HEK293 (cell line): Measurements from ENCODE around the gene EIF3L.

ENCODE experiments used
- BCL11A ChIP-seq: fragments of 450-650 bp; formaldehyde crosslinking; IDR thresholded peaks from 2 replicates; pipeline ENCODE4 v1.5.1; 2016; ENCODE audit warnings: low read depth, missing biosample characterization, missing genetic modification characterization
- GLI4 ChIP-seq: fragments of 450-650 bp; formaldehyde crosslinking; IDR thresholded peaks from 2 replicates; pipeline ENCODE4 v1.5.1; 2016; ENCODE audit warnings: missing biosample characterization, missing genetic modification characterization
- IKZF3 ChIP-seq: fragments of 450-650 bp; IDR thresholded peaks from 2 replicates; pipeline ENCODE4 v1.5.0; 2018; ENCODE audit warnings: missing biosample characterization, mild to moderate bottlenecking, missing genetic modification characterization, moderate library complexity
- KLF10 ChIP-seq: fragments of 450-650 bp; IDR thresholded peaks from 2 replicates; pipeline ENCODE4 v1.5.1; 2018; ENCODE audit warnings: missing biosample characterization, mild to moderate bottlenecking, missing genetic modification characterization
- SALL2 ChIP-seq: fragments of 450-650 bp; formaldehyde crosslinking; IDR thresholded peaks from 2 replicates; pipeline ENCODE4 v1.5.0; 2017; ENCODE audit warnings: missing biosample characterization, mild to moderate bottlenecking, missing genetic modification characterization, borderline replicate concordance
- ZBTB48 ChIP-seq: fragments of 450-650 bp; formaldehyde crosslinking; IDR thresholded peaks from 2 replicates; pipeline ENCODE4 v1.5.1; 2016; ENCODE audit warnings: missing biosample characterization, missing genetic modification characterization
- ZNF138 ChIP-seq: fragments of 450-650 bp; formaldehyde crosslinking; IDR thresholded peaks from 2 replicates; pipeline ENCODE4 v1.5.1; 2016; ENCODE audit warnings: missing biosample characterization, missing genetic modification characterization, borderline replicate concordance
- ZNF175 ChIP-seq: fragments of 450-650 bp; formaldehyde crosslinking; IDR thresholded peaks from 2 replicates; pipeline ENCODE4 v1.5.1; 2016; ENCODE audit warnings: missing biosample characterization, missing genetic modification characterization
- ZNF473 ChIP-seq: fragments of 450-650 bp; formaldehyde crosslinking; IDR thresholded peaks from 2 replicates; pipeline ENCODE4 v1.5.1; 2017; ENCODE audit warnings: missing biosample characterization, missing genetic modification characterization
- ZNF621 ChIP-seq: fragments of 450-650 bp; formaldehyde crosslinking; IDR thresholded peaks from 2 replicates; pipeline ENCODE4 v1.5.1; 2017; ENCODE audit warnings: missing biosample characterization, missing genetic modification characterization
- ZNF624 ChIP-seq: fragments of 450-650 bp; formaldehyde crosslinking; IDR thresholded peaks from 2 replicates; pipeline ENCODE4 v1.5.1; 2017; ENCODE audit warnings: missing biosample characterization, missing genetic modification characterization
- ZNF658 ChIP-seq: fragments of 450-650 bp; formaldehyde crosslinking; IDR thresholded peaks from 2 replicates; pipeline ENCODE4; 2016; ENCODE audit warnings: missing biosample characterization, missing genetic modification characterization
- ZNF768 ChIP-seq: fragments of 450-650 bp; formaldehyde crosslinking; IDR thresholded peaks from 2 replicates; pipeline ENCODE4 v1.5.1; 2018; ENCODE audit warnings: missing biosample characterization, mild to moderate bottlenecking, missing genetic modification characterization
- TF ChIP-seq, protein P1 (sequence below): fragments of 450-650 bp; formaldehyde crosslinking; IDR thresholded peaks from 2 replicates; pipeline ENCODE4 v1.5.1; 2016; ENCODE audit warnings: missing biosample characterization, missing genetic modification characterization, borderline replicate concordance
- TF ChIP-seq, protein P2 (sequence below): fragments of 450-650 bp; formaldehyde crosslinking; IDR thresholded peaks from 2 replicates; pipeline ENCODE4; 2016; ENCODE audit warnings: missing biosample characterization, missing genetic modification characterization
- TF ChIP-seq, protein P3 (sequence below): fragments of 450-650 bp; formaldehyde crosslinking; IDR thresholded peaks from 2 replicates; pipeline ENCODE4 v1.5.1; 2016; ENCODE audit warnings: missing biosample characterization, missing genetic modification characterization
- TF ChIP-seq, protein P4 (sequence below): fragments of 450-650 bp; formaldehyde crosslinking; IDR thresholded peaks from 2 replicates; pipeline ENCODE4 v1.5.1; 2016; ENCODE audit warnings: missing biosample characterization, missing genetic modification characterization
- TF ChIP-seq, protein P5 (sequence below): fragments of 450-650 bp; formaldehyde crosslinking; IDR thresholded peaks from 2 replicates; pipeline ENCODE4 v1.5.1; 2016; ENCODE audit warnings: missing biosample characterization, missing genetic modification characterization
- TF ChIP-seq, protein P6 (sequence below): fragments of 450-650 bp; IDR thresholded peaks from 2 replicates; pipeline ENCODE4 v1.5.1; 2018; ENCODE audit warnings: missing biosample characterization, mild to moderate bottlenecking, missing genetic modification characterization
- TF ChIP-seq, protein P7 (sequence below): fragments of 450-650 bp; formaldehyde crosslinking; IDR thresholded peaks from 2 replicates; pipeline ENCODE4 v1.5.1; 2017; ENCODE audit warnings: missing biosample characterization, missing genetic modification characterization
- TF ChIP-seq, protein P8 (sequence below): fragments of 450-650 bp; formaldehyde crosslinking; IDR thresholded peaks from 2 replicates; pipeline ENCODE4 v1.5.1; 2017; ENCODE audit warnings: missing biosample characterization, mild to moderate bottlenecking, missing genetic modification characterization, moderate library complexity

Gene EIF3L

DNA sequence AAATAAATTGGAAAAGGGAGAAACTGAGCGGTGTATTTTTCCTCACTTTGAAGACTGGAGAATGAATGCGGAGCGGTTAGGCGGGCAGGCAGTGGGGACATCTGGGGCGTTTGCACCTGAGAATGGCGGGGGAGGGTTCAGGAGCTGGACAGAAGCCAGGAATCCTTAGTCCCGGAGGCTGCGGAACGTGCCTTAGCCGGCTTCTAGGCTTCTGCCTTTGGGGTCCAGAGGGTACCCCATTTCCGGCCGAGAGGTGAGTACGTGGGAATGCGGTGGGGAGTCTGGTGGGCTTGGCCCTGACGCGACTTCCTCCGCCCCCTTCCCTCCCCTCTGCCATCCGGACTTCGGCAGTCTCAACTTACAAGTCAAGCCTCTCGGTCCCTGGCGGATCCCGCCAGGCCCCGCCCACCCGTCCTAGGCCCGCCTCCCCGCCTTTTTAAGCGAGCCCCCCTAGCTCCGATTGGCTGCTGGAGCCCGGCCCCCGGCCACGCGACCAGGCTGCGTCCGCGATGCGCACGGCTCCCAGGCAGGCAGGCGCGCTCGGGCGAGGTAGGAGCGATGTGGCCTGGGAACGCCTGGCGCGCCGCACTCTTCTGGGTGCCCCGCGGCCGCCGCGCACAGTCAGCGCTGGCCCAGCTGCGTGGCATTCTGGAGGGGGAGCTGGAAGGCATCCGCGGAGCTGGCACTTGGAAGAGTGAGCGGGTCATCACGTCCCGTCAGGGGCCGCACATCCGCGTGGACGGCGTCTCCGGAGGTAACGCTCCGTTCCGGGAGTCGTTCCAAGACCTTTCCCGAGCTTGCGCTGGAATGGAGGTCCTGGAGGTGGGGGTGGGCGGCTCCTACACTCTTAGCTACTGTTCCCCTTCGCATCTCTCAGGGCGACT, 41.6 kb upstream of the EIF3L start, which contains the start of gene GCAT (continued):
- TF ChIP-seq, protein P1, sequence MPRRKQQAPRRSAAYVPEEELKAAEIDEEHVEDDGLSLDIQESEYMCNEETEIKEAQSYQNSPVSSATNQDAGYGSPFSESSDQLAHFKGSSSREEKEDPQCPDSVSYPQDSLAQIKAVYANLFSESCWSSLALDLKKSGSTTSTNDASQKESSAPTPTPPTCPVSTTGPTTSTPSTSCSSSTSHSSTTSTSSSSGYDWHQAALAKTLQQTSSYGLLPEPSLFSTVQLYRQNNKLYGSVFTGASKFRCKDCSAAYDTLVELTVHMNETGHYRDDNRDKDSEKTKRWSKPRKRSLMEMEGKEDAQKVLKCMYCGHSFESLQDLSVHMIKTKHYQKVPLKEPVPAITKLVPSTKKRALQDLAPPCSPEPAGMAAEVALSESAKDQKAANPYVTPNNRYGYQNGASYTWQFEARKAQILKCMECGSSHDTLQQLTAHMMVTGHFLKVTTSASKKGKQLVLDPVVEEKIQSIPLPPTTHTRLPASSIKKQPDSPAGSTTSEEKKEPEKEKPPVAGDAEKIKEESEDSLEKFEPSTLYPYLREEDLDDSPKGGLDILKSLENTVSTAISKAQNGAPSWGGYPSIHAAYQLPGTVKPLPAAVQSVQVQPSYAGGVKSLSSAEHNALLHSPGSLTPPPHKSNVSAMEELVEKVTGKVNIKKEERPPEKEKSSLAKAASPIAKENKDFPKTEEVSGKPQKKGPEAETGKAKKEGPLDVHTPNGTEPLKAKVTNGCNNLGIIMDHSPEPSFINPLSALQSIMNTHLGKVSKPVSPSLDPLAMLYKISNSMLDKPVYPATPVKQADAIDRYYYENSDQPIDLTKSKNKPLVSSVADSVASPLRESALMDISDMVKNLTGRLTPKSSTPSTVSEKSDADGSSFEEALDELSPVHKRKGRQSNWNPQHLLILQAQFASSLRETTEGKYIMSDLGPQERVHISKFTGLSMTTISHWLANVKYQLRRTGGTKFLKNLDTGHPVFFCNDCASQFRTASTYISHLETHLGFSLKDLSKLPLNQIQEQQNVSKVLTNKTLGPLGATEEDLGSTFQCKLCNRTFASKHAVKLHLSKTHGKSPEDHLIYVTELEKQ (tag by site-specific recombination): no peak; the same call in 1 of the 2 replicates
- TF ChIP-seq ZNF138 (tag by site-specific recombination): no peak
- no peak for TF ChIP-seq ZNF624 (tag by site-specific recombination)
- no peak for TF ChIP-seq ZNF658 (tag by site-specific recombination)
- TF ChIP-seq, protein P2, sequence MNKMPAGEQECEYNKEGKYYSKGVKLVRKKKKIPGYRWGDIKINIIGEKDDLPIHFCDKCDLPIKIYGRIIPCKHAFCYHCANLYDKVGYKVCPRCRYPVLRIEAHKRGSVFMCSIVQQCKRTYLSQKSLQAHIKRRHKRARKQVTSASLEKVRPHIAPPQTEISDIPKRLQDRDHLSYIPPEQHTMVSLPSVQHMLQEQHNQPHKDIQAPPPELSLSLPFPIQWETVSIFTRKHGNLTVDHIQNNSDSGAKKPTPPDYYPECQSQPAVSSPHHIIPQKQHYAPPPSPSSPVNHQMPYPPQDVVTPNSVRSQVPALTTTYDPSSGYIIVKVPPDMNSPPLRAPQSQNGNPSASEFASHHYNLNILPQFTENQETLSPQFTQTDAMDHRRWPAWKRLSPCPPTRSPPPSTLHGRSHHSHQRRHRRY (tag by site-specific recombination): no peak
- TF ChIP-seq KLF10 (tag by site-specific recombination): peak; percentile 100
- no peak for TF ChIP-seq SALL2
- TF ChIP-seq, protein P3, sequence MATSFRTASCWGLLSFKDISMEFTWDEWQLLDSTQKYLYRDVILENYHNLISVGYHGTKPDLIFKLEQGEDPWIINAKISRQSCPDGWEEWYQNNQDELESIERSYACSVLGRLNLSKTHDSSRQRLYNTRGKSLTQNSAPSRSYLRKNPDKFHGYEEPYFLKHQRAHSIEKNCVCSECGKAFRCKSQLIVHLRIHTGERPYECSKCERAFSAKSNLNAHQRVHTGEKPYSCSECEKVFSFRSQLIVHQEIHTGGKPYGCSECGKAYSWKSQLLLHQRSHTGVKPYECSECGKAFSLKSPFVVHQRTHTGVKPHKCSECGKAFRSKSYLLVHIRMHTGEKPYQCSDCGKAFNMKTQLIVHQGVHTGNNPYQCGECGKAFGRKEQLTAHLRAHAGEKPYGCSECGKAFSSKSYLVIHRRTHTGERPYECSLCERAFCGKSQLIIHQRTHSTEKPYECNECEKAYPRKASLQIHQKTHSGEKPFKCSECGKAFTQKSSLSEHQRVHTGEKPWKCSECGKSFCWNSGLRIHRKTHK (tag by site-specific recombination): no peak
- no peak for TF ChIP-seq ZNF473 (tag by site-specific recombination)
- TF ChIP-seq, protein P4, sequence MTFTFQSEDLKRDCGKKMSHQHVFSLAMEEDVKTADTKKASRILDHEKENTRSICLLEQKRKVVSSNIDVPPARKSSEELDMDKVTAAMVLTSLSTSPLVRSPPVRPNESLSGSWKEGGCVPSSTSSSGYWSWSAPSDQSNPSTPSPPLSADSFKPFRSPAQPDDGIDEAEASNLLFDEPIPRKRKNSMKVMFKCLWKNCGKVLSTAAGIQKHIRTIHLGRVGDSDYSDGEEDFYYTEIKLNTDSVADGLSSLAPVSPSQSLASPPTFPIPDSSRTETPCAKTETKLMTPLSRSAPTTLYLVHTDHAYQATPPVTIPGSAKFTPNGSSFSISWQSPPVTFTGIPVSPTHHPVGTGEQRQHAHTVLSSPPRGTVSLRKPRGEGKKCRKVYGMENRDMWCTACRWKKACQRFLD: no peak
- TF ChIP-seq ZNF621: no peak
- TF ChIP-seq, protein P5, sequence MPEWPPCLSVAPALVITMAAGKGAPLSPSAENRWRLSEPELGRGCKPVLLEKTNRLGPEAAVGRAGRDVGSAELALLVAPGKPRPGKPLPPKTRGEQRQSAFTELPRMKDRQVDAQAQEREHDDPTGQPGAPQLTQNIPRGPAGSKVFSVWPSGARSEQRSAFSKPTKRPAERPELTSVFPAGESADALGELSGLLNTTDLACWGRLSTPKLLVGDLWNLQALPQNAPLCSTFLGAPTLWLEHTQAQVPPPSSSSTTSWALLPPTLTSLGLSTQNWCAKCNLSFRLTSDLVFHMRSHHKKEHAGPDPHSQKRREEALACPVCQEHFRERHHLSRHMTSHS: no peak
- TF ChIP-seq, protein P6, sequence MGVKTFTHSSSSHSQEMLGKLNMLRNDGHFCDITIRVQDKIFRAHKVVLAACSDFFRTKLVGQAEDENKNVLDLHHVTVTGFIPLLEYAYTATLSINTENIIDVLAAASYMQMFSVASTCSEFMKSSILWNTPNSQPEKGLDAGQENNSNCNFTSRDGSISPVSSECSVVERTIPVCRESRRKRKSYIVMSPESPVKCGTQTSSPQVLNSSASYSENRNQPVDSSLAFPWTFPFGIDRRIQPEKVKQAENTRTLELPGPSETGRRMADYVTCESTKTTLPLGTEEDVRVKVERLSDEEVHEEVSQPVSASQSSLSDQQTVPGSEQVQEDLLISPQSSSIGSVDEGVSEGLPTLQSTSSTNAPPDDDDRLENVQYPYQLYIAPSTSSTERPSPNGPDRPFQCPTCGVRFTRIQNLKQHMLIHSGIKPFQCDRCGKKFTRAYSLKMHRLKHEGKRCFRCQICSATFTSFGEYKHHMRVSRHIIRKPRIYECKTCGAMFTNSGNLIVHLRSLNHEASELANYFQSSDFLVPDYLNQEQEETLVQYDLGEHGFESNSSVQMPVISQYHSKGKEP (tag by site-specific recombination): peak; percentile 19; the same call in 1 of the 2 replicates
- TF ChIP-seq, protein P7, sequence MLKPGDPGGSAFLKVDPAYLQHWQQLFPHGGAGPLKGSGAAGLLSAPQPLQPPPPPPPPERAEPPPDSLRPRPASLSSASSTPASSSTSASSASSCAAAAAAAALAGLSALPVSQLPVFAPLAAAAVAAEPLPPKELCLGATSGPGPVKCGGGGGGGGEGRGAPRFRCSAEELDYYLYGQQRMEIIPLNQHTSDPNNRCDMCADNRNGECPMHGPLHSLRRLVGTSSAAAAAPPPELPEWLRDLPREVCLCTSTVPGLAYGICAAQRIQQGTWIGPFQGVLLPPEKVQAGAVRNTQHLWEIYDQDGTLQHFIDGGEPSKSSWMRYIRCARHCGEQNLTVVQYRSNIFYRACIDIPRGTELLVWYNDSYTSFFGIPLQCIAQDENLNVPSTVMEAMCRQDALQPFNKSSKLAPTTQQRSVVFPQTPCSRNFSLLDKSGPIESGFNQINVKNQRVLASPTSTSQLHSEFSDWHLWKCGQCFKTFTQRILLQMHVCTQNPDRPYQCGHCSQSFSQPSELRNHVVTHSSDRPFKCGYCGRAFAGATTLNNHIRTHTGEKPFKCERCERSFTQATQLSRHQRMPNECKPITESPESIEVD: no peak
- TF ChIP-seq ZBTB48: peak; percentile 74
- TF ChIP-seq, protein P8, sequence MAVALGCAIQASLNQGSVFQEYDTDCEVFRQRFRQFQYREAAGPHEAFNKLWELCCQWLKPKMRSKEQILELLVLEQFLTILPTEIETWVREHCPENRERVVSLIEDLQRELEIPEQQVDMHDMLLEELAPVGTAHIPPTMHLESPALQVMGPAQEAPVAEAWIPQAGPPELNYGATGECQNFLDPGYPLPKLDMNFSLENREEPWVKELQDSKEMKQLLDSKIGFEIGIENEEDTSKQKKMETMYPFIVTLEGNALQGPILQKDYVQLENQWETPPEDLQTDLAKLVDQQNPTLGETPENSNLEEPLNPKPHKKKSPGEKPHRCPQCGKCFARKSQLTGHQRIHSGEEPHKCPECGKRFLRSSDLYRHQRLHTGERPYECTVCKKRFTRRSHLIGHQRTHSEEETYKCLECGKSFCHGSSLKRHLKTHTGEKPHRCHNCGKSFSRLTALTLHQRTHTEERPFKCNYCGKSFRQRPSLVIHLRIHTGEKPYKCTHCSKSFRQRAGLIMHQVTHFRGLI (tag by site-specific recombination): 0 out of 2 replicates have a peak, but pooled peaks have one; percentile 12
- peak; percentile 77 for TF ChIP-seq IKZF3
- no peak for TF ChIP-seq GLI4
- no peak for TF ChIP-seq ZNF175 (tag by site-specific recombination)
- TF ChIP-seq BCL11A (tag by site-specific recombination): peak; percentile 59; the same call in 1 of the 2 replicates
- no peak for TF ChIP-seq ZNF768
